ENCODE measurements around the gene SPATA13.
"Not testable (repeated sequence)": the region's sequence is repeated elsewhere in the genome, so short reads cannot be mapped to it uniquely, and the experiment has no call there.

Gene SPATA13

DNA sequence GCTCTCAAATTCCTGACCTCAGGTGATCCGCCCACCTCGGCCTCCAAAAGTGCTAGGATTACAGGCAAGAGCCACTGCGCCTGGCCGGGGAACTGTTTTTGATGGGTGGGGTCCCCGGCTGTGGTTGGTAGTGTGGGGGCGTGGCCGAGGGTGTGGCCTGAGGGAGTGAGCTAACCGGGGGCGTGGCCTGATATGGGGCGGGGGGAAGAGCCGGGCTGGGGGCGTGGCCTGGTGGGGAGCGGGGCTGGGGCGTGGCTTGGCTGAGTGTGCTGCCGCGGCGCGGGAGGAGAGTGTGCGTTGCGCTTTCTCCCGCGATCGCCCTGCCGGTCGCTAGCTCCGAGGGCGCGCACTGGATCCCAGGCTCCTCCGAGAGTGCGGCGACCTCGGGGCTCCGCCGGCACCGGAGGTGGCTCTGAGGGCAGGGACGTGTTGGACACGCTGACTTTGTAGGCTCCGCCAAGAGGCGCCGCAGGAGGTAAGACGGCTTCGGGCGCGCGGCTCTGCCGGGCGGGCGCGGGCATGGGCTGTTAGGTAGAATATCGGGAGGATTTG is at the start of gene SPATA13:
TSS of gene SPATA13 (plus strand) at position 263 of the 552 bp plus-strand sequence. CDS start 62,210 bp downstream, outside the sequence.
- no peak for DNase-seq

DNA sequence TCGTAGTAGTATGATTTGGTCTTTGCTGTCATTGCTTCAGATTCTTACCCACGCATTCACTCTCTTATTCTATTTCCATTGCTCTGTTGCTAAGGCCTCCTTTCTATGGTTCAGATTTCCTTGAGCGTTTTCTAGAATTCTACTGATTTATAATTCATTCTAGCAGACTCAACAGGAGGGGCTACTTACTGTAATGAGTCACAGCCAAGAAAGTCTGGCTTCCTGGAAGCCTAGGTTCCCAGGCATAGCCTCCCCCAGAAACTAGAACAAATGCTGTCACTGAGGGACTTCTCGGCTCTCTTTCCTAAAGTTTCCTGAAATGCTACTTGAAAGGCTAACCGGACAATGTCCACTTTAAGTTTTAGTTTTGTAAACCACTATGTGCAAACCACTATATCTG is 47.7 kb upstream of the SPATA13 start:
- DNase-seq, result no peak

DNA sequence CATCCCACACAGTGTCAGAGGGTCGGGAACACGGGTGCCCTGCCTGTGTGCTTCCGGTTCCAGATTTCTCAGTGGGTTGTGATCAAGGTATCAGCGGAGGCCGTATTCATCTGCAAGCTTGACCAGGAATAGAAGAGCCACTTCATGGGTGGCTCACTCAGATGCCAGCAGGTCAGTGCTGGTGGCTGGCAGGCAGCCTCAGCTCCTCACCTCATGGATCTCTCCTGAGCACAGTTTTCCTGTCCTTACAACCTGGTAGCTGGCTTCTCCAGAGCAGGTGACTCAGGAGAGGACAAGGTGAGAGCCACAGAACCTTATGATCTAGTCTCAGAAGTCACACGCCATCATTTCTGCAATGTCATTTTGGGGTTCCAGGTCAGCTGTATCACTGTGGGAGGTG is 44.8 kb upstream of the SPATA13 start:
- DNase-seq, result no peak

DNA sequence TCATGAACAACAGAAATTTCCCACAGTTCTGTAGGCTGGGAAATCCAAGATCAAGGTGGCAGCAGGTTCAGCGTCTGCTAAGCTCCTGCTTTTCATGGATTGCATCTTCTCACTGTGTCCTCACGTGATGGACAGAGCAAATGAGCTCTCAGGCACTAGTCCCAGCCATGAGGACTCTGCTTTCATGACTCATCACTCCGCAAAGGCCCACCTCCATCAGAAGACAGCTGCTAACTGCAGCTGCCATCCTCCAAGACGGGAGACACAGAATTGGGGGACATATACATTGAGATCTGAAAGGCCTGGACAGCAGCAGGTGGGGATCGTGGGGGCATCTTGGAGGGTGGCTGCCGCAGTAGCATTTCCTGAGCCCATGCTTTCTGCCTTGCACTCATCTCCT is 44.4 kb upstream of the SPATA13 start:
- no peak for DNase-seq

DNA sequence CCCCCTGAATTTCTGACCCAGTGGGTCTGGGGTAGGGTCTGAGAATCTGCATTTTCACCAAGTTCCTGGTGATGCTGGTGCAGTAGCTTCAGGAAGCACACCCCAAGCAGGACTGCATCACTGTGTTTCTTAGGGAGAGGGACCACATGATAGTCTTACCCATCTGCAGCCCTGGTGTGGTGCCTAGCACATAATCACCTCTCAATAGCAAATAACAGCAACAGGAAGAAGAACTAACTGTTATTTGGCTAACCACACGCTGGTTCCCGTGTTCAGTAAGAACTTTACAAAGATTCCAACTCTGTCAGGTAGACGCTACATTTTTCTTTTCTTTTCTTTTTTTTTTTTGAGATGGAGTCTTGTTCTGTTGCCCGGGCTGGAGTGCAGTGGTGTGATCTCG is 41.9 kb upstream of the SPATA13 start:
- DNase-seq, result no peak

DNA sequence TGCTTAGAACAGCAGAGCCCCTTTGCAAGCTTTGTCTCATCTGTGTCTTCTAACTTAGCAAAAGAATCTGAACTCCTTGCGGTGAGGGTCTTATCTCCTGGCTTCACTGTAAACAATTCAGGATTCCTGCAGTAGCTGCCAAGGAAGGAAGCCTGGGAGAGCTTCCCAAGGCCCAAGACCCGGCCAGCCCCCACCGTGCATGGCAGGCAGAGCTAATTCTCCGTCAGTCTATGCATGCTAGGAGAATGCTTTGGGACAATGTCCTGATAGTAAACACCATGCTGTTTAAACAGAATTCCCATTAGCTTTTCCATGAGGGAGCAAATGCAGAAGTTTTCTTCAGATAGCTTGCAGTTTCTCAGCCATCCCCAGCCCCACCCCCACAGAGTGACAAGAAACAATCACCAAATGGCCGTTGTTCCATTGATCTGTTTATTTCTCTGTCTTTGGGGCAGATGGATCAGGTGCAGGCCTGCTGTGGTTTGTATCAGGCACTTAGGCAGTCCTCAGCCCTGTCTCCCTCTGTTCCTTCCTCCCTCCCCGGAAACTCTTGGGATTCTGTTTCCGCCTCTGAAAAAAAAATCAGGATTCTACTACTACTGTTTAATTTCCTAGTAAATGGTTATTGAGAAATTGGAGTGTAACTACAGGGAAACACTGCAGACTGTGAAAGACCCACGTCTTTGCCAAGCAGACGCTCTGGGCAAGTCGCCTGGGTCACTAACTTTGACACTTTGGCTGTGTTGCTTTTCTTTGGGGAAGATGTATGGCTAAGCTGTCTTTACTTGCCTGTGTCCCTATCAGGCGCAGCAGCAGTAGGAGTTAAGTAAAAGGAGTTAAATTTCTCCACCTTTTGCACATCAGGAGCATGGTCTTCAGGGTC is 40.7 kb upstream of the SPATA13 start:
- no peak for DNase-seq

DNA sequence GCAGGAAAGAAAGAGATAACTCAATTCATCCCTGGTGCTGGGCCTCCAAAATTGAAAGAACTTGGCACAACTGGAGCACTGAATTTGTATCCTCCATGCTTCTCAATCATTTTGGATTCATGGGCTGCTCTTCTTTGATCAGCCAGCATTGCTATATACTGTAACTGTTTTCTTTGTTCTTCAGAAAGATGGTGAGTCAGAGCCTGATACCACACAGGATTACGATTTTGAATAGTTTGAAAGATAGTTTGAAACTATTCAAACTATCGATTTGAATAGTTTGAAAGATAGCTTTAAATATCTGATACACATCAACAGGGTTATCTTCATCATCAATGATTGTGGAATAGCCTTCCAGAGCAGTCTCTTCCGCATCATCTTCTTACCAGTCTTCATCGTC is 38.5 kb upstream of the SPATA13 start:
- DNase-seq, result not testable (repeated sequence)

DNA sequence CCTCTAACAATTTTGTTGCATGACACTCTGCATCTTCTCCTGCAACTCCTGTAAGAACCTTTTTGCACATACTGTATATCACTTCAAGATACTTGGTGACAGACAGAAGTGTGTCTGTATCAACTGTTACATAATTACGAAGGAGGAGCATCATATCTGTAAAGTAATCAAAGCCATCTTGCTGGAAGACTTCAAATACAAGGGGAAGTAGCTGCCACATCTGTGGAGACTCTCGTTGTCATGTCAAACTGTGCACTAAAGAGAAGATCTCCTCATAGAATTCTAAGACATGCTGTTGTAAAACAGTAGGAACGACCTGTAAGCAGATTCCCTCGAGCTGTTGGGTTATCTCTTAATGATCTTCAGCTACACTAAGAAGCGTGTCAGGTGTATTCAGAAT is 38.0 kb upstream of the SPATA13 start:
- no peak for DNase-seq

DNA sequence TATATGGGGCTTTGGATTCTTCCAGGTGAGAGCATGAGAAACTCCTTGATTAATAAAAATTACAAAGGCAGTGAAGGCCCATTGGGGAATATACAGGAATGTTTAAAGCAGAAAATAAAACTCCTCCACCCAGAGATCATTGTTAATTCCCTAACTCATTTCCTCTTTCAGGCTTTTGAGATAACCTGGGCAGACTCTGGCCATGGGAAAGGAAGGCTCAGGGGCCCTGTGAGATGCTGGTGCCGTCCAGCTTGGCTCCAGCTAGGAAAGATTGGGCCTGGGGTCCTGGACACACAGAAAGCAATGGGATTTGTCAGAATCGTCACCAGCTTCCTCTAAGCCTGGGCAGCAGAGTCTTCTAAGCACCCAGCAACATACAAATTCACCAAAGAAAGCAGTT is 36.8 kb upstream of the SPATA13 start:
- DNase-seq, result no peak

DNA sequence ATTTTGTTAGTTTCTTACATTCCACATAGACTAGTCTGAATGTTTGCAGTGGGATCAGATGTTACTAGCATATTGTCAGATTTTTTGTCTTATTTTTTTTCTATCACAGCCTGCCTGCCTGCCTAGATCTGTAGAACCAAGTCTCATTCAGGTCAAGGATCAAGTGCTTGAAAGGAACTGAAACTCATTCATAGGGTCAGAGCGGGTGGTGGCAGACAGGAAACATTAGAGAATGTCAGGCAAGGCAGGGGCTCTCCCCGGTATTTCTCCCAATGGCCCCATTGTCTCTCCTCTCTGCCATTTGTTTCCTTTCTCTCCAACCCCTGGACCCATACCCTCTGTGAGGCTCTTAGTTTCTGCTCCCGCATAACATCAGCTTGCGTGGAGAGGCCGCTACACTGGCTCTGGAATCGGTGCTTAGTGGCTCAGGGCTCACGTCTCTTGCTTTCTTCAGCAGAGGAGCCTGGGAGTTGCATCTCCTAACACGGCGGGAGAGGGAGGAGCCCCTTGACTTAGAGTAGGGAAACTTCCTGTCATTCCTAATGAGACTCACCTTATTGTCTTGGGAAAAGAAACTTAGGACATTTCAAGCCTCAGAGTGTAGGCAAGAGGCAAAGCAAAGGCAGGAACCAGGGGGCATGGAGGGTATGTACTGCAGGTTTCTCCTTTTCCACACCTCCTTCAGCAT is 35.6 kb upstream of the SPATA13 start:
- DNase-seq, result no peak

DNA sequence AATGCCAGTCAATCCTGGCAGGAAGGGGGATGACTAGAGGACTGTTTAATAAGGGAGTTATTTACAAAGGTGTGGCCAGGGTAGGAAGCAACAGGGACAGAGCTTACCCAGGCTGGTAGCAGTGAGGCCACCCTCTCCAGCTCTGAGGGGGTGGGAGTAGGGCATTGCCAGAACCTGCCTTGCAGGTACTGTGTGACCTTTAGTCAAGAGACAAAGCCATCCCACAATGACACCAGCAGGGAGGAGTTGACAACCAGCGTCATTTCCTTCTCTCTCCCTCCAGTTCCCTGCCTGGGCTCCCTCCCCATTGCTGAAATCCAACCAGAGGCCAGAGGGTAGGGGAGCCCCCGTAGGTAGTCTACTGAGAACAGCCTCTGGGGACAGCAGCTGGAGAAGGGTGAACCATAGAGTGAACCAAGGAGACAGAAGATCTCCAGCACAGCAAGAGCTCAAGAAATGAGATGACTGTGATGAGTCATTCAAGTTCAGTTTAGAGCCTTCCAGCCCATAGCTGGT is 33.3 kb upstream of the SPATA13 start:
- DNase-seq, result no peak

DNA sequence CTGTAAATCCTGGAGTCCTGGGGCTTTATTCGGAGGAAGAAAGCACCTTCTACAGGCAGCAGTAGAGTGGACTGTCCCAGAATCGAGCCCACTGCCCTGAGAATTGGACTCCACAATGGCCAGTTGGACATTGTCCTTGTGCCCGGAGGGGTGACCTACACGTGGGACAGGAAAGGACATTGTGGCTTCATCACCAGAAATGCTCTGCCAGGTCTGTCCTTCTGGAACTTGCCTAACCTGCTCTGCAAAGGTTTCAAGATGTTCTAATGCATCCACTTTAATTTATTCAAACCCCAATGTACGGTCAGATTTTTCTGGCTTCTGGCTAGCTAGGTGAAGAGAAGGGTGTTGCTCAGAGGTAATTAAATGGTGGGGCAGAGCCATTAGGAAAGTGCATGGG is 32.4 kb upstream of the SPATA13 start:
- DNase-seq, result no peak

DNA sequence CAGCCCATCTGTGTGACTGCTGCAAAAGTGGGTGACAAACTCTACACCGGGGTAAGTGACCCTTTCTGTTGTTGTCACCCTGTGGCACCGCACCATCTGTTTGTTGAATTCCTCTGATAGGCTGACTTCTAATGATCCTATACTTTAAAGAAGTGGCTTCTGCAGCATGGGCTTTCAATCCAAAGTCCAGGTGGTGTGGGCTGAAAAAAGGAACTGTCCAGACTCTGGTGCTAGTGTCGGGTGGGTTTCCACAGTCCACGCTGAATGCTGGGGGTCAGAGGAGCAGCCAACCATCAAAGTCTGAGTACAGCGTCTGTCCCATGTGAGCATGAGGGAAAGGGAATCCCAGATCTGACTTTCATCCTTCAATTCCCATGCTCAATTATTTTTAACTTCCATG is 31.6 kb upstream of the SPATA13 start:
- no peak for DNase-seq

DNA sequence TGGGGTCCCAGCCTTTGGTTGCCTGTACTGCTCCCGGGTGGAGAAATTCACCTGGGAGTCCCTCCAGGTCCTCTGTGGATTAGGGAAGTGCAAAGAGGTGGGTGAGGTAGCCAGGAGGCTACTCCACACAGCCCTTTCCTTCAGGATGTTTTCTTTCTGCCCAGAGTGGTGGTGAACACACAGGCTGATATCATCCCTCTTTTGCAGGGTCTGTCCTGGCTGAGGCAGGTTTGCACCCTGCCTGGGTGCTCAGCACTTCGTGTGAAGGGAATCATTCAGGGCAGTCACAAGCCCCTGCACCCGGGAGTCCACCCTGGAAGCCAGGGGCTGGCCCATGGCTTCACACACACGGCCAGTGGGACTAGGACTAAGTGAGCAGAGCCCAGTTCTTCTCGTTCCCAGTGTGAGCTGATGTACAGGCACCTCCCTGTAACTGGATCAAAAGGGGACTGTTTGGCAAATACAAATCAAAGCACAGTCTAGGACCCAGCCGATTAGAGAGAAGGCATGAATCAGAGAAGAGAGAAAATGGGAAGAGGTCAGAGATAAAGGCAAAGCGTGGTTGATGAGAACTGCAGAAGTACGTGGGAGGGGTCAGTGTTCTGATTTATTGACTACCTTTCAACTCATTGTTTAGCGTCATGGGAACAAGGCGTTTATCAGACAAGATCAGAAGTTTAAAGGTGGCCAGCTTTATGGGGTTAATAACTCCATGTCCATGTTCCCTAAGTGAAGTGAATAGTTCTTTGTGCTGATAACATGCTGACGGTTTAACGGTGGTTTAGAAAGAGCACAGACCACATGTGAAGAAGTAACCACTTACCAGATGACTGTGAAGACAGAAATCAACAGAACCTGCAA is 30.4 kb upstream of the SPATA13 start:
- DNase-seq, result no peak

DNA sequence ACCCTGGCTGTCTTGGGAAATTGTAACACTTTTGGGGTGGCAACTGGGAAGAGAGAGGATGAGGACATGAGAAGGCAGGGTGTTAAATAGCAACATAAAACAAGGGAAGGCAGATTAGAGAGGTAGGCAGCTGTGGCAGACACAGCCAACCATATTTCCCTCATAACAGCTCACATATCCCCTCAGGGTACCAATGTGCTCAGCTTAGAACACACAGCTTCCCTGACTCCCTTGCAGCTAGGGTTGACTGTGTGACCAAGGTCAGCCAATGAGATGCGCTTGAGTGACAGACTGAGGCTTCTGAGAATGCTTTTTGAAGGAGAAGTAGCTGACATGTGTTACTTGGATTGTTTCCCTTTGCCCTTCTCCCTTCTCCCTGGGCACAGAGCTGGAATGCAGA is 28.8 kb upstream of the SPATA13 start:
- DNase-seq, result no peak

DNA sequence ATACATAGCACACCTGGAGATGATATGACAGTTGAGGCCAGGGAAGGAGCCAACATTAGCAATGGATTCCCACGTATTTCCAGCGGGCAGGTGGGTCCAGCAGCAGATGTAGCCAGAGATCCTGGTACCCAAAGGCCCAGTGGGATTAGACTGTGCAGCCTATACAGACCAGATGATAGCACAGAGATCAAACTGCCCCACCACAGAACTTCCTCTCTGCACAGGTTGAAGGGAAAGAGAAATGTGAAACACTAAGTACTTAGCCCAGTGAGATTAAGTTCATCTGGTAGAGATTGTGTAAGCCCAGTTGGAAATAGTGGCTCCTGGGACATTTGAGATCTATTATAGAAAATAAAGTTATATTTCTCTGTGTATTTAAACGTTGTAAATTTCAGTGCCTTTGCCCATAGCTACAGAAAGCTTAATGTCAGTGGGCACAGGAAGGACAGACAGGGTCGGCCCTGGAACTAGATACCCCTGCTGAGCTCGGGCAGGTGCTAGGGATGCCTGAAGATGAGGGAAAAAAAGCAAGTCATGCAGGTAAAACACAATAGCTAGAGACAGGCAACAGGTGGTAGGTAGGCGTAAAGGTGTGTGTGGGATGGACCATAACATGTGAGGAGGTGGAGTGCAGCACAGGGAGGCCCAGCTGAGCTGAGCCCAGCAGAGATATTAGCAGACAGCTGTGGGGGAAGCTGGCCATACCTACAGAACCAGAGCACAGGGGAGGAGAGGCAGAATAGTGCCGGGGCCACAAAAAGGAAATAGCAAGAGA is 27.3 kb upstream of the SPATA13 start:
- DNase-seq, result no peak

DNA sequence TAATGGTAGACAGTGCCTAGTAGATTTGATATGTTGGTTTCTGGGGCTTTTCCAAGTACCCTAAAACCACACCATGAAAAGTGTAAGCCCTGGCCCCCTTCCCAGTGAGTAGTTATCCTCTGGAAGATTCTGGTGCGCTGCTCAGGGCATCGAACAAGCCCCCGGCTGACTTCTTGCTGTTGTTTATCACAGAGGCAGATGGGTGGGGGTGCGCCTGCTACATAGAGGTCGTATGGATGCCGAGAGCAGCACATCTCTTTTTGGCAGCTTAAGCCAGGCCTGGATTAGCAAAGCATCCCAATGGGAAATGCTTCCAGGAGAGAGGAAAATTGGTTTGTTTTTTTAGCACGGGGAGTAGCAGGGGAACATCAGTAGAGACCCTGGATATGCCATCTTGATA is 26.3 kb upstream of the SPATA13 start:
- DNase-seq, result no peak

DNA sequence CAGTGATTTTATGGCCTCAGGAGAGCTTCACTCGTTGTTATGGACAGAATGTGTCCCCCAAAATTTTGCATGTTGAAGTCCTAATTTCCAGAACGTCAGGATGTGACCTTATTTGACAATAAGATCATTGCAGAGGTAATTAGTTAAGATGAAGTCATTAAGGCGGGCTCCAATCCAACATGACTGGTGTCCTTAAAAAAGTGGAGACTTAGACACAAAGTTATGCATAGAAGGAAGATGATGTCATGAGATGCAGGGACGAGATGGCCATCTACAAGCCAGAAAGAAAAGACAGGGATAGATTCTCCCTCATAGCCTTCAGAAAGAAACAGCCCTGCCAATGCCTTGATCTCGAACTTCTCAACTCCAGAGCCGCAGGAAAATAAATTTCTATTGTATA is 25.8 kb upstream of the SPATA13 start:
- no peak for DNase-seq

DNA sequence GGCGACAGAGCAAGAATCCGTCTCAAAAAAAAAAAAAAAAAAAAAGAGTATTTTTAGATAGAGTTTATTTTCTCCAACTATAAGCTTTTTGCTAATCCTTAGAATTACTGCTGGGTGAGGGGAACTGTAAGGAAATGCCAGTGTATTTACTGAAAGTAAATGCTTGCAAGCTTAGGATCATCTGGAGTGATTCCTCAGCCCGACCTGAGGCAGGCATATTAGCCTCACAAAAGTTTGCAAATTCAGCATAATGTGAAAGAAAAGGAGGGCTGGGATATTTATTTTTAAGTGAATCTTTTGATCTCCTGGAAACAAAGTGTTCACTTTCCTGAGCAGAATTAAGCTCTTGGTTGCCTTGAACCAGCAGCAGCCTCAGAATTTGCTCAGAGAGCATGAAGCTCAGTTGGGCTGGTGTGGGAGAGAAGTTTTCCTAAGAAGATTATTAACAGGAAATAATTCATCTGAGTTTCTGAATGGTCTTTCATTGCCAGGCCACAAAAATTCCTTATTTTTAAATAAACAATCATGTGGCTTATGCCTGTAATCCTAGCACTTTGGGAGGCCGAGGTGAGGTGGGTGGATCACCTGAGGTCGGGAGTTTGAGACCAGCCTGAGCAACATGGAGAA is 24.7 kb upstream of the SPATA13 start:
- no peak for DNase-seq

DNA sequence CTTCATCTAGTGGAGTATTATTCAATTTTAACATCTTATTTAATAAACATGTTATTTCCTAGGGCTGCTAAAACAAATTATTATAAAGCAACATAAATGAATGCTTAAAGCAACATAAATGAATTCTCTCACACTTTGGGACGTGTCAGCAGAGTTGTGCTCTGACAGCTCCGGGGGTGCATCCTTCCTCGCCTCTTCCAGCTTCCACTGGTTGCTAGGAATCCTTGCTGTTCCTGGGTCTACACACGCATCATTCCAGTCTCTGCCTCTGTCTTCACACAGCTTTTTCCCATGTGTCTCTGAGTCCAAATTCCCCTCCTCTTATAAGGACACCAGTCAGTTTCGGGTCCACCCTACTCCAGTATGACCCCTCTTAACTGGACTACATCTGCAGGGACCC is 21.6 kb upstream of the SPATA13 start:
- DNase-seq, result no peak

DNA sequence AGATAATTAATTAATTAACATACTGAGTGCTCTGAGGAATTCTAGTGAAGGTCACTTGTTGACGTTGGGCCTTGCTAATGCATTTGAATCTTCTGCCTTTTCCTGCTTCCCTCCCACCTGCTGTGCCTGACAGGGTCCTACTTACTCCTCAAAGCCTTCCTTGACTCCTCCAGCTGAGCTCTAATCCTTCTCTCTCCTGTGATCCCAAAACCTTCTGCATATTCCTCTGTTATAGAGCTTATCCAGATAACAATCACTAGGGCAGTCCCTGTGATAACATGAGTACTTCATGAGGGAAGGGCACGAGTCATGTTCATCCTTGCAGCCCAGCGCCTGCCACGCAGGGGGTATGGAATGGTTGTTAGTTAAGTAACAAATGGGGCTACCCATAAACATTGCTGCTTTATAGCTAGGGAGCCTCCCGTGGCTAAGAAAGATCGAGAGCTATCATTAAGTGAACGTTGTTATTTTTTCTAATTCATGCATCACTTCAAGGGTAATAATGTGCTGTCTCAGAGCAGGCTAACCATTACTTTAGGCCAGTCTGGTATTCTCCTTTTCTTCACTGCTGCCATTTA is 19.1 kb upstream of the SPATA13 start:
- no peak for DNase-seq
